ENCODE measurements around the gene RGS12. TPM values are rescaled to one million over a fixed set of nuclear protein-coding genes. Genes with fewer than 3 reads are reported as not detected.
"Not testable (repeated sequence)": the region's sequence is repeated elsewhere in the genome, so short reads cannot be mapped to it uniquely, and the experiment has no call there.

The RGS12 gene
- total RNA-seq, 1 donor from 2014 or later = 29.6 TPM

DNA sequence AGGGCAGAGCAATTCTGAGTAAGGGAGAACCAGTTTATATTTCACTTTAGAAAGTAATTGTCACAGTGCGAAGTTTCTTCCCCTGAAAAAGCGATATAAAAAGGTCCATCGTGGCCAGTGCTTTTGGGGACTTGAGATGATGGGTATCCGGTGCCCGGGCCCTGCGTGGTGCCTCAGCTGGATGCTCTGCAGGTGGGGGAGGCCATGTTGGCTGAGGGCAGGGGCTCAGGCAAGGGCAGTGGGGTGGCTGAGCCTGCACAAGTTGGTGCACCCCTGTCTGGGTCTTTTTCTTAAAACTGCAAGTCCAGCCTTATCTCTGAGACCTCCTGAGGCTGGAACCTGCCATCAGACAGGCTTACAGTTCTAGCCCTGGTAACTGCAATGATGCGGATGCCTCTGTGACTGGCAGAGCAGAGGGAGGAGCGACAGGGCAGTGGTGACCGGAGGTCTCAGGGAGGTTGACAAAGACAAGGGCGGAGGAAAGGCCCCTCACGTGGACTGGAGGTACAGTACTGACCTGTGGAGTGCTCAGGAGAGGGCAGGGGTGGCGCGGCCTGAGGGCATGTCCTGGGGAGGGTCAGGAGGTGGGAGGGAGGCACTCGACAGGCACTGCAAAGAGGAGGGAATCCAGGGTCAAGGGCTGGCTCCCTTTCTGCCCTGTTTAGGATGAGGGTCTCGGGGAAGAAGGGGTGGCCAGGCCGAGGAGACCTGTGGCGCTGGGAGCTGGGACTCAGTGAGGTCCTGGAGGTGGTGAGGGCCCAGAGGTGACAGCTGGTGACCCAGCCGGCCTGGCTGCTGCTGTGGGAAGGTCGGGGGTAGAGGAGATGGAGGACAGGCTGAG, 1.8 kb downstream of the RGS12 start:
- DNase-seq (ENCODE audit: low spot score) = no peak

GRCh38 chr4:3295837-3296624, 3.2 kb downstream of the RGS12 start:
- no peak for DNase-seq (ENCODE audit: low spot score)

GRCh38 chr4:3296651-3297050, 3.8 kb downstream of the RGS12 start:
- DNase-seq (ENCODE audit: low spot score) = no peak

- no peak for DNase-seq (ENCODE audit: low spot score)
Measured at GRCh38 chr4:3297066-3297859, 4.4 kb downstream of the RGS12 start.

DNA sequence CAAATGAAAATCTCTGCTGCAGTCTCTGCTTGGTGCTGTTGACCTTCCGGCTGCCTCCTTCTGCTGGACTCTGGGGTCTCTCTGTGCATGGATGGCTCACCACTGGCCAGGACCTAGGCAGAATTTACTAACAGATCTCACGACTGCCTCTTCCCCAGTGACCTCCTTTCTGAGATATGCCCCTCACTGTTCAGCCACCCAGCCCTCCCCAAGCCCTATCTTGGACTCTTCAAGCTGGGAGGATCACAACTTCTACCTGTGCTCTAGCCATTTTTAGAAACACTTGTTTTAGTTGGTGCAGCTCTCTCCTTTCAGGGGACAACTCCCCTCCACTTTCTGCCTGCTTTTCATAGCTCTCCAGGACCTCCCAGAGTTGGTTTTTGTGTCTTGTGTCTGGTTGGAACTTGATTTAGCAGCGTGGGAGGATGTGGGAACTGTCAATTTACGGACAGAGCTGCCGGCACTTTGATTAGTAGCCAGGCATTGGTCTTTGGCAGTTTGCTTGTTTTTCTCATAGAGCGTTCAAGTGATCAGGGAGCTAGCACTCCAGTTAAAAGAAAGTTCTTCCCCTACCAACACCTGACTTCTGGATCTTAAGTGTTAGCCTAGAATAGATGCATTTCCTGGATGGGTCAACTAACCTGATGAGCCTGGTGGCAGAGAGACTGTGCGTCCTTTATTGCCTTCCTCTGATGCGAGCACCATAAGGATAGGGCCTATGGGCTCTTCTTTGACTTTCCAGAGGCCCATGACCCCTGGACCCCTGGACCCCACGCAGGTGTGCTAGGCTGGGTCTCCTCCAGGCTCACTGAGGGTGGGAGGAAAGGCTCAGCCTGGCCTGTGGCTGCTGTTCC, 6.5 kb downstream of the RGS12 start:
- DNase-seq (ENCODE audit: low spot score) = no peak

- DNase-seq (ENCODE audit: low spot score) = no peak
Measured at GRCh38 chr4:3299976-3300671, 7.3 kb downstream of the RGS12 start.

DNA sequence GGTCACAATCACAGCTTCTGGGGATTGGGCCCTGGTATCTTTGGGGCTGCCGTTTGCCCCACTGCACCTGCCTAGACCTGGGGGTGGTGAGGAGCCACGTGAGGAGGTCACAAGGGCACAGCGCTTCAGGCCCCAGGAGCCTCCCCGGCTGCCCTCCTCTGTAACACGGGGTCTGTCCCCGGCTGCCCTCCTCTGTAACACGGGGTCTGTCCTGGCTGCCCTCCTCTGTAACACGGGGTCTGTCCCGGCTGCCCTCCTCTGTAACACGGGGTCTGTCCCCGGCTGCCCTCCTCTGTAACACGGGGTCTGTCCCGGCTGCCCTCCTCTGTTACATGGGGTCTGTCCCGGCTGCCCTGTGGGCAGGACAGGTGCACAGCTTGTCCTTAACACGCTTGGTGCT, 8.1 kb downstream of the RGS12 start:
- not testable (repeated sequence) for DNase-seq (ENCODE audit: low spot score)

- DNase-seq (ENCODE audit: low spot score) = no peak
Measured at GRCh38 chr4:3301450-3302172, 8.8 kb downstream of the RGS12 start.

GRCh38 chr4:3302173-3302785, 9.5 kb downstream of the RGS12 start:
- DNase-seq (ENCODE audit: low spot score) = no peak

DNA sequence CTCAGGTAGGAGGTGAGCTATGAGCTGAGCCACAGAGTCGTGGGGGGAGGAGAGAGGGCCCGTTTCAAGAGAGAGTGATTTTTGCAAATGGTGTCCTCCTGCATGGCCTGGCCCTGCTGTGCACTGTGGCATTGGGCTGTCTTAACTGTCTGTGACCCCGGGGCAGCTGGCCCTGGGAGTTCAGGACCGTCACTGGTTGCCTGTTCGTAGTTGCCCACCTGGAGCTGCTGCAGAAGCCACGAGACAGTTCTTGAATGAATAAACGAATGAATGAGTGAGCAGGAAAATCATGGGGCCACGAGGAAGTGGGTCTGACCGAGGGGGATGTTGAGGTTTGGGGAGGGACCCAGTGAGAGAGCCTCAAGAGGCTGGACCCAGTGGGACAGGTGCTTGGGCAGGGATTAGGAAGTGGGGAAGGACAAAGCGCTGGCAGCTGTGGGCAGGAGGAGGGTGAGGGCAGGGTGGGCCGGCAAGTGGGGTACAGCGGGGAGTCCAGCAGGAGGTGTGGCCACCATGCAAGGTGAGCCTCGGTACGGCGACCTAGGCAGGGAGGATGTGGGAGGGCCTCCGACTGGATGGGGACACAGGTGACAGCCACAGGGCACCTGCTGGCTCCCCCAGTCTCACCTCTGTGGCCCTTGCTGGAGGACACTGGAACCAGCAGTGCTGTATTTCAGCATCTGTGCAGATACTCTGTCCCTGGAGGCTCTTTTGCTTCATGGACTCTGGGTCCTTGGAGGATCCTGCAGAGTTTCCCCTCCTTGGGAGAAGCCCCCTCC, 10.2 kb downstream of the RGS12 start:
- no peak for DNase-seq (ENCODE audit: low spot score)

DNA sequence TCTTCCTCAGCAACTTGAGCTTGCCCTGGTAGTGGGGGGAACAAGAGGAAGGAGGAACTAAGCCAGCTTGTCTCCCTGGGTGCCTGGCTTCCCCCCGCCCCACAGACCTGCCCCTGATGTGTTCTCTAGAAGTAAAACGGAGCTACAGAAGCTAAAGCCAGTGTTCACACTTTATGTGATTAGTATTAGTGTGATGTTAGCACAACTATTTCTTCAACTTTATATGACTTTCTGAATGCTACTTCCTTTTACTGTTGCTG, 10.7 kb downstream of the RGS12 start:
- DNase-seq (ENCODE audit: low spot score) = no peak

DNA sequence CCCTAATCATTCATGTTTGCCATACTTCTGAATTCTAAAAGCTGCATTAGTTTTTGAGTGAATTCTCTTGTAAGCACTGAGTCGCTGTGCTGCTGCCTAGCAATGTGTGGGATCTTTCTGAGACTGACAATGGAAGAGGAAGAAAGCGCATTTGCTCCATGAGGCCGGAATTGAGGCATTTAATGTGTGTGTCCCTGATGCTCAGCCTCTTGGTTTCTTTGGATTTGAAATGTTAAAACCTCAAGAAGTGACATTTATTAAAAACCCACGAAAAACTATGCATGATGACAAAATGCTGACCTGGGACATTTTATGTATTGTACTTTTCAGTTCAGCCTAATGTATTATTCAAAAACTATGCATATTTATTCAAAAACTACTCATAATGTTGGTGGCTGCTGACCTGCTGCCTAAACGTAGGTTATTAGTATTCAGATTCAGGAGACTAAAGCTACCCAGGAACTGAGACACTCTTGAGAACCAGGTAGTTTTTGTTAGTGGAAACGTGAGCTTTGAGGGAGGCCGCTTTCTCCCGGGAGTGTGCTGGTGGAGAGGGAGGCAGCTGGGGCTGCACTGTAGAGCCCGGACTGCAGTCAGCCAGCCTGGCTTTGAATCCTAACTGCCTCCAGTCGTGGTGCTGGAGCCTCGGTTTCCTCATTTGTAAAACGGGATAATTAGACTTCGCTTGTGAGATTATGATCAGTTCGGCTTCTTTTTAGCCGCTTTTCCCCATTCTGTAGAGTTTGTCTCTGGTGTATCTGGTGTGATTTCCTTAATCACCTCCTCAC, 11.3 kb downstream of the RGS12 start:
- DNase-seq (ENCODE audit: low spot score) = no peak

DNA sequence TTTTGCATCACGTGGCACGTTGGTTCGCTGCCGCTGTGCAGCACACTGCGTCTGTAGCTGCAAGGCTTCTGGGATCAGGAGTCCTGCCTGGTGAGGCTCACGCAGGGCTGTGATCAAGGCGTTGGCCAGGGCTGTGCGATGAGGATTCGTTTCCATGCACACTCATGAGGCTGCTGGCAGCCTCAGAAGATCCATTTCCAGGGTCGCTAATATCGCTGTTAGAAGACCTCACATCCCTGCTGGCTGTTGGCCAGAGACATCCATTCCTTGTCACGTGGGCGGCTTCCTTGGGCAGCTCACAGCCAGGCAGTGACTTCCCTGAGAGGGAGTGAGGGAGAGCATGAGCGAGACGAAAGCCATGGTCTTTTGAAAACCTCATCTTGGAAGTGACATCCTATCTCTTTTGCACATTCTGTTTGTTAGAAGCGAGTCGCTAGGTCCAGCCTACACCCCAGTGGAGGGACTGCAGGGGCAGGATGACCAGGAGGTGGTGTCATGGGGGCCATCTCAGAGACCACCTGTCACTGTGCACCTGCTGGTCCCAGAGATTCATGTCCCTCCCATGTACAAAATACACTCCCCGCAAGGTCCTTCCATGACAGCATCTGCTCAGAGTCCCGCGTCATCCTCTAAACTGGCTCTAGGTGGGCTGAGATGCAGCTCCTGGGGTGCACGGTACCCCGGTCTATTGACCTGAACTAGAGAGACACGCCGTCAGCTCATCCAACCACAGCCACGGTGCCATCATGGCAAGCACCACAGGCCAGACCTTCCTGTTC, 12.2 kb downstream of the RGS12 start:
- DNase-seq (ENCODE audit: low spot score) = peak; percentile 88

GRCh38 chr4:3305610-3306371, 13.0 kb downstream of the RGS12 start:
- DNase-seq (ENCODE audit: low spot score) = no peak

- no peak for DNase-seq (ENCODE audit: low spot score)
Measured at GRCh38 chr4:3306450-3306849, 13.6 kb downstream of the RGS12 start.

DNA sequence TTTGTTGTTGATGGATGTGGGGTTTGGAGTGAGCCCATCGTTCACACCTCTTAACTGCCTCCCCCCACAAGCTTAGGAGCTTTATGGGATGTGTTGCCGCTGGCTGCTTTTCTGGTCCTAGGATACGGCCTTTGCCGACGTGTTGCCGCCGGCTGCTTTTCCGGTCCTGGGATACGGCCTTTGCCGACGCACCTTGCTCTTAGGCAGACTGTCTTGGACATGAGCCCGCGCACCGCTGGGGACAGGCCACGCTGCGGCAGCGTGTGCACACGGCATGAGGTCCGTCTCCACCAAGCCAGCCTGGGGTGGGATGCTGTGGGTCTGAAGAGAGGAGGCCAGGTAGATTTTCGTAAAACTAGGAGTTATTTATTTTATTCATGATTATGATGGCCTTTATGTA, 14.2 kb downstream of the RGS12 start:
- no peak for DNase-seq (ENCODE audit: low spot score)

- no peak for DNase-seq (ENCODE audit: low spot score)
Measured at GRCh38 chr4:3307486-3307885, 14.7 kb downstream of the RGS12 start.

All from umbilical cord (tissue), 2 donors.